ENCODE results near the gene SHROOM2.

DNA sequence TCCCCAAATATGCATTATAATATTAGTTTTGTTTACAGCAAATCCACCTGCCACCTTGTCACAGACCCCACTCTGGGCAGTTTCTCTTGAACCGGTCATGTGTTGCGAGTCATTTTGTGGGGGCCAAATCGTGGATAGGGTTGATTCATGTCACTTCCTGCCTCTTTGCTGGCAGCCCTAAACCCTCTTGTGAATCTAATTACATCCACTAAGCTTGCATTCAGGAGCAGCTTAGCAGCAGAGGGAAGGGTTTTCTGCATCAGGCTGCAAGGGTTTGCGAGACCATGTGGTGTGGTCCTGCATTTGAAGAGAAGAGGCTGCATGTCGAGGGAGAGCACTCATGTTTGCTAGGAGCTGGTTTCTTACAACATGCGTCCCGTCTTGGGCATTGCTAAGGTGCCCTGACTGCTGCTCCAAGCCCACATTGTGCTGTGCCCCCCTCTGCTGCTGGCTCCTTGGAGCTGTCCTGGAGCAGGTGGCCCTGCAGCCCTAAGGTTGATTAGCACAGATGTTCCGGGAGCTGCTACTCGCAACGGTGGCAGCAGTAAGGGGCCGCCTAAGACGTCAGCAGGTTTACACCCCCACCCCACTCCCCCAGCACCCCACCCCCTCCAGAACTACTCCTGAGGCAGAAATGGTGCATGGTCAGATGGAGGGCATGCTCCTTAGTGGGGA is 92.1 kb downstream of the SHROOM2 start:
- TF ChIP-seq POLR2A (IDR thresholded peaks at IDR 0.05; ENCODE audit: borderline replicate concordance, extremely low read depth, insufficient read depth, insufficient read length), result no peak
- TF ChIP-seq, protein P1, sequence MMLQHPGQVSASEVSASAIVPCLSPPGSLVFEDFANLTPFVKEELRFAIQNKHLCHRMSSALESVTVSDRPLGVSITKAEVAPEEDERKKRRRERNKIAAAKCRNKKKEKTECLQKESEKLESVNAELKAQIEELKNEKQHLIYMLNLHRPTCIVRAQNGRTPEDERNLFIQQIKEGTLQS (IDR thresholded peaks at IDR 0.05), result no peak
- no peak for TF ChIP-seq TCF7L2 (IDR thresholded peaks at IDR 0.05; ENCODE audit: borderline replicate concordance, extremely low read depth, insufficient read depth, insufficient read length)
- no peak for TF ChIP-seq CTCF (IDR thresholded peaks at IDR 0.05 in 2 of 3, conservative IDR thresholded peaks at IDR 0.05 in 1 of 3; ENCODE audit: borderline replicate concordance in 1 of 3, insufficient read depth in 1 of 3, low read depth in 2 of 3, low read length in 2 of 3)
- TF ChIP-seq EZH2 (IDR thresholded peaks at IDR 0.05), result no peak
- no peak for TF ChIP-seq POLR2AphosphoS5 (IDR thresholded peaks at IDR 0.05; ENCODE audit: low read depth, low read length)
- TF ChIP-seq YY1 (IDR thresholded peaks at IDR 0.05; ENCODE audit: extremely low read depth, insufficient replicate concordance, low read depth, low read length), result no peak
- no peak for TF ChIP-seq MAX (IDR thresholded peaks at IDR 0.05)

Measured in HCT116 (cell line).